Activated CD8-positive, alpha-beta memory T cell treated with anti-CD3 and anti-CD28 coated beads, Interleukin-2, amount 50 U/mL, for 24 hours (primary cell): ENCODE data around the gene FBXW11.
"Not testable (repeated sequence)": the region's sequence is repeated elsewhere in the genome, so short reads cannot be mapped to it uniquely, and the experiment has no call there.

Source experiments
- DNase-seq: peaks from one replicate; pipeline ENCODE4 v3.0.0-alpha.2; 2020; ENCODE audit errors: extremely low read depth

The FBXW11 gene

GRCh38 chr5:171911152-171911551 is 95.3 kb downstream of the FBXW11 start:
- DNase-seq = no peak

GRCh38 chr5:171908638-171909037 is 97.8 kb downstream of the FBXW11 start:
- no peak for DNase-seq

- DNase-seq = no peak
Observed at GRCh38 chr5:171907725-171908343, 98.6 kb downstream of the FBXW11 start.

- no peak for DNase-seq
Observed at GRCh38 chr5:171906703-171907590, 99.5 kb downstream of the FBXW11 start.

GRCh38 chr5:171906066-171906570 is 100.3 kb downstream of the FBXW11 start:
- DNase-seq = no peak

- no peak for DNase-seq
Observed at GRCh38 chr5:171904886-171905285, 101.6 kb downstream of the FBXW11 start.

- no peak for DNase-seq
Observed at GRCh38 chr5:171901764-171902163, 104.7 kb downstream of the FBXW11 start.

GRCh38 chr5:171899792-171900191 is 106.6 kb downstream of the FBXW11 start:
- DNase-seq = no peak

- DNase-seq = no peak
Observed at GRCh38 chr5:171898879-171899278, 107.6 kb downstream of the FBXW11 start.

GRCh38 chr5:171898386-171898785 is 108.1 kb downstream of the FBXW11 start:
- no peak for DNase-seq

- no peak for DNase-seq
Observed at GRCh38 chr5:171897231-171897630, 109.2 kb downstream of the FBXW11 start.

- no peak for DNase-seq
Observed at GRCh38 chr5:171895081-171895480, 111.4 kb downstream of the FBXW11 start.

GRCh38 chr5:171893290-171893886 is 113.0 kb downstream of the FBXW11 start:
- DNase-seq = no peak

- no peak for DNase-seq
Observed at GRCh38 chr5:171891595-171891994, 114.8 kb downstream of the FBXW11 start.

- DNase-seq = no peak
Observed at GRCh38 chr5:171891150-171891549, 115.3 kb downstream of the FBXW11 start.

GRCh38 chr5:171888051-171888481 is 118.4 kb downstream of the FBXW11 start:
- no peak for DNase-seq

GRCh38 chr5:171886037-171886436 is 120.4 kb downstream of the FBXW11 start:
- DNase-seq = not testable (repeated sequence)

GRCh38 chr5:171882118-171882517 is 124.3 kb downstream of the FBXW11 start:
- no peak for DNase-seq

GRCh38 chr5:171874234-171874633 is 132.2 kb downstream of the FBXW11 start:
- no peak for DNase-seq

- DNase-seq = no peak
Observed at GRCh38 chr5:171872666-171873065, 133.8 kb downstream of the FBXW11 start.

GRCh38 chr5:171871711-171872110 is 134.7 kb downstream of the FBXW11 start:
- no peak for DNase-seq

GRCh38 chr5:171869956-171870355 is 136.5 kb downstream of the FBXW11 start:
- no peak for DNase-seq

GRCh38 chr5:171868236-171868635 is 138.2 kb downstream of the FBXW11 start:
- DNase-seq = no peak
